Small intestine (tissue), 7 donors: ENCODE results near the gene ATAD3C. TPM values are rescaled to one million over a fixed set of nuclear protein-coding genes. Genes with fewer than 3 reads are reported as not detected.

ENCODE experiments used
- DNase-seq, 2 donors: peaks; one replicate each; pipeline versions ENCODE4 v3.0.0 to v3.0.0-alpha.2; 2013
- FAIRE-seq: peaks from 2 replicates; lab custom pipeline; 2012; peaks lifted over from hg19 to GRCh38; lab: Jason Lieb, UNC
- H3K27ac ChIP-seq, 3 donors: one replicate each; pipeline ENCODE4 v1.5.1; 2013; ENCODE audit warnings: low read length in 2 of 3, mild to moderate bottlenecking in 2 of 3, control low read depth in 1 of 3, inconsistent platforms in 1 of 3, low read depth in 1 of 3, moderate library complexity in 1 of 3
- H3K27me3 ChIP-seq, 3 donors: one replicate each; pipeline ENCODE4 v1.6.1; 2013; ENCODE audit warnings: low read length in 3 of 3, inconsistent platforms in 1 of 3; ENCODE audit not compliant: control insufficient read depth in 3 of 3, insufficient read depth in 3 of 3
- H3K36me3 ChIP-seq, 3 donors: one replicate each; pipeline ENCODE4 v1.6.1; 2013; ENCODE audit warnings: low read length in 3 of 3, inconsistent platforms in 1 of 3, low read depth in 1 of 3, mild to moderate bottlenecking in 1 of 3, moderate library complexity in 1 of 3; ENCODE audit not compliant: control insufficient read depth in 3 of 3, insufficient read depth in 2 of 3
- H3K4me1 ChIP-seq, 3 donors: one replicate each; pipeline ENCODE4 v1.6.1; 2013; ENCODE audit warnings: low read length in 2 of 3, inconsistent platforms in 1 of 3, low read depth in 1 of 3, mild to moderate bottlenecking in 1 of 3, moderate library complexity in 1 of 3; ENCODE audit not compliant: control insufficient read depth in 3 of 3, insufficient read depth in 2 of 3
- H3K4me3 ChIP-seq, 3 donors: one replicate each; pipeline ENCODE4 v1.5.1; 2013; ENCODE audit warnings: low read length in 3 of 3, control low read depth in 1 of 3, inconsistent platforms in 1 of 3, low read depth in 1 of 3, mild to moderate bottlenecking in 1 of 3, moderate library complexity in 1 of 3
- H3K9me3 ChIP-seq, 2 donors: one replicate each; pipeline ENCODE4 v1.6.1; 2013; ENCODE audit warnings: low read depth in 1 of 2, low read length in 1 of 2; ENCODE audit not compliant: control insufficient read depth in 2 of 2, insufficient read depth in 1 of 2
- WGBS, 3 donors: extraction: QIAGEN DNeasy Blood & Tissue Kit; methylation state at CpG; one replicate each; pipeline ENCODE4 v1.1.7; 2013; 5-methylcytosine and 5-hydroxymethylcytosine counted together
- polyA plus RNA-seq, 4 donors: library from polyadenylated mRNA; stranded (reverse) in 3 of 4; unstranded in 1 of 4; fragments of 200-250 nt in 3 of 4; fragments of 120-200 nt in 1 of 4; gene quantifications; one replicate each; pipeline versions ENCODE4 v1.2.1 to v1.2.3, GENCODE V29; 2013
- donor health status: healthy with polysubstance abuse.
- donor health status: control.
- donor health status: control.
- donor health status: Bipolar disorder and iron deficiency.
- donor health status: healthy.

ATAD3C gene
- polyA plus RNA-seq, 4 donors: 0.27 to 1.5 (median 0.66) TPM; not detected in 1

DNA sequence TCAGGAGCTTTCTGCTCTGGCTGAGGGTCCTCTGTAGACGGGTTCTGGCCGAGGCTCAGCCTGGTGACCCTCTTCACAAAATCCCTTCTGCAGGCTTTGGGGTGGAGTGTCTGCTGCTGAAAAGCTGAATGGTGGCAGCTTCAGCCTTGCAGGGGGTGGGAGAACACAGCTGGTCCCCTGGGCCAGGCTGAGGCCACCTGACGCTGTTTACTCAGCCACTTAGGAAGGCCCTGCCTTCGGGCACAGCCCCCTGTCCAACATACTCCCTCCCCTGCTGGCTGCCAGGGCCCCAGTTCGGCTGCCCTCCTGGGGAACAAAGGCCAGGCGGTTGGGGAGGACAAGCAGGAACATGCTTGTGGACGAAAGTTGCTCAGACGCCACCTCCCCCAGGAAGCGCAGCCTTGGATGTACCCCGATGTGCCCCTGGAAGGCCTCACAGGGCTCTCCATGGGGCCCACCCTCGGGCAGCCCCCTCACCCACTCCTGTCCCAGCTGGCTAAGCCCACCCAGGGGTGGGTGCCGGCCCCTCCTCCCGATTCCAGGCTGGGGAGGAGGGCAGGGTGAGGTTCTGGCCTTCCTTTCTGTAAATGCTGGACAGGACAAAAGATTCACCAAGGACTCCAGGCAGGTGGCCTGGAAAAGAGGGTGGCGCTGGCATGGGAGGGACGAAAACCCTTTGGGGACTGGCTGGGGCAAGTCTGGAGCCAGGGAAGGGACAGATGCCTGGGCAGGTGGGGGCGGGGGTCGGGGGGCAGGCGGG lies 28.2 kb upstream of the ATAD3C start, which contains the start of gene ANKRD65:
TSS of gene ANKRD65 (minus strand) at position 130 of the 760 bp plus-strand sequence. CDS start 271 bp downstream, outside the sequence.
- DNase-seq: no peak
- H3K4me3 ChIP-seq: peak within 1 kb of the TSS in 2 of 3 donors; percentile 1 to 23
- no peak for FAIRE-seq
- H3K27ac ChIP-seq: no peak within 1 kb of the TSS
- no peaks in the 10 kb centered on the region for H3K36me3 ChIP-seq
- no peaks in the 10 kb centered on the region for H3K9me3 ChIP-seq
- H3K27me3 ChIP-seq: peaks cover 1 to 15% (median 10%) of the 10 kb centered on the region in 3 donors
- H3K4me1 ChIP-seq: peaks cover 0 to 6% (median 0%) of the 10 kb centered on the region in 3 donors
- 70 to 79% (median 78%) methylated on average over 17 to 18 of the region's 18 CpGs for WGBS, 3 donors

GRCh38 chr1:1421907-1422464 lies 27.5 kb upstream of the ATAD3C start:
- Histone ChIP-seq H3K4me3 (no peak overlapping the region), H3K4me1 (peaks cover 0 to 10% (median 0%) of the 10 kb centered on the region in 3 donors), H3K9me3 (no peaks in the 10 kb centered on the region), H3K27me3 (peaks cover 1 to 19% (median 10%) of the 10 kb centered on the region in 3 donors), H3K36me3 (no peaks in the 10 kb centered on the region), H3K27ac (no peak overlapping the region)
- WGBS, 3 donors: 74 to 84% (median 80%) methylated on average over 6 to 7 of the region's 7 CpGs
- no peak for DNase-seq
- FAIRE-seq: no peak

DNA sequence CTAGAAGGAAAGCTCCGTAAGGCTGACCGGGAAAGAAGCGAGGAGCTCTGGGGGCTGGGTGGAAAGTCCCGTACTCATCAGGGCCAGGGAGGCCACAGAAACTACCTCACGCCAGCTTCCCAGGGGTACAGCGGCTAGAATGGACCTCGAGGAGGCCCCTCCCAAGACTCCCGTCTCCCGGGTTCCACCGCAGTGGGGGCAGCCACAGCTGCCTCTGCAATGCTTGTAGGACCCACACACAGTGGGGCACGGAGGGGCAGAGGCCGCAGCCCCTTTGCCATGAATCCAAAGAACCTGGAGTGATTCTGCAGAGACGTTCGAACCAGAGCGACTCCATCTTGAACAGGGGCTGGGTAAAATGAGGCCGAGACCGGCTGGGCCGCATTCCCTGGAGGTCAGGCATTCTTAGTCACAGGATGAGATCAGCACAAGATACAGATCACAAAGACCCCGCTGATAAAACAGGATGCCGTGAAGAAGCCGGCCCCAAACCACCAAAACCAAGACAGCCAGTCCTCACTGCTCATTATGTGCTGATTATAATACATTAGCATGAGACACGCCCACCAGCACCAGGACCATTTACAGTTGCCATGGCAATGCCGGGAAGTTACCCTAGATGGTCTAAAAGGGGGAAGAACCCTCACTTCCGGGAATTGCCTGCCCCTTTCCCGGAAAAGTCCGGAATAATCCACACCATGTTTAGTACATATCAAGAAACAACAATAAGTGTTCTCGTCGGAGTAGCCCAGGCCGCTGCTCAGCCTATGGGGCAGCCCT lies 26.8 kb upstream of the ATAD3C start:
- Histone ChIP-seq H3K27me3 (peaks cover 1 to 21% (median 10%) of the 10 kb centered on the region in 3 donors), H3K27ac (no peak overlapping the region), H3K4me1 (peaks cover 0 to 10% (median 0%) of the 10 kb centered on the region in 3 donors), H3K9me3 (no peaks in the 10 kb centered on the region), H3K4me3 (no peak overlapping the region), H3K36me3 (no peaks in the 10 kb centered on the region)
- no peak for FAIRE-seq
- DNase-seq: no peak
- WGBS, 3 donors: 56 to 60% (median 57%) methylated on average over 29 of the region's 29 CpGs

- no peak overlapping the region for H3K4me3 ChIP-seq
- H3K9me3 ChIP-seq: peaks cover 0 to under 1% of the 10 kb centered on the region in 2 donors
- H3K36me3 ChIP-seq: no peaks in the 10 kb centered on the region
- H3K4me1 ChIP-seq: peaks cover 0 to 12% (median 0%) of the 10 kb centered on the region in 3 donors
- H3K27ac ChIP-seq: no peak overlapping the region
- DNase-seq (no peak), FAIRE-seq (no peak)
- H3K27me3 ChIP-seq: peaks cover 1 to 21% (median 10%) of the 10 kb centered on the region in 3 donors
- 83 to 94% (median 87%) methylated on average over 7 of the region's 7 CpGs for WGBS, 3 donors
Observed at GRCh38 chr1:1423245-1423597, 26.3 kb upstream of the ATAD3C start.

DNA sequence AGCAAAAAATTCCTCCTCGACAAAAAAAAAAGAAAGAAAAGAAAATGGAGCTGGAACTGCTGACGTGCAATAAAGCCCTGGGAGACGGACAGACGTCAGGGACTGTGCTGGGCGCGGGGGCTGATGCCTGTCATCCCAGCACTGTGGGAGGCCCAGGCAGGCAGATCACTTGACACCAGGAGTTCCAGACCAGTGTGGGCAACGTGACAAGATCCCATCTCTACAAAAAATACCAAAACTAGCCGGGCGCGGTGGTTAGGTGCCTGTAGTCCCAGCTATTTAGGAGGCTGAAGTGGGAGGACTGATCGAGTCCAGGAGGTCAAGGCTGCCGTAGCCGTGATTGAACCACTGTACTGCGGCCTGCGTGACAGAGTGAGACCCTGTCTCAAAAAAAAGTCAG lies 24.8 kb upstream of the ATAD3C start:
- peaks cover 0 to 17% (median 0%) of the 10 kb centered on the region in 3 donors for H3K4me1 ChIP-seq
- H3K9me3 ChIP-seq: peaks cover 0 to 2% of the 10 kb centered on the region in 2 donors
- no peak for DNase-seq
- H3K4me3 ChIP-seq: no peak overlapping the region
- WGBS, 3 donors: 87 to 88% (median 88%) methylated on average over 15 of the region's 15 CpGs
- no peak for FAIRE-seq
- H3K27me3 ChIP-seq: peaks cover under 1 to 16% (median 7%) of the 10 kb centered on the region in 3 donors
- H3K36me3 ChIP-seq: no peaks in the 10 kb centered on the region
- no peak overlapping the region for H3K27ac ChIP-seq

- Histone ChIP-seq H3K27ac (no peak overlapping the region), H3K36me3 (no peaks in the 10 kb centered on the region), H3K27me3 (peaks cover 0 to 16% (median 5%) of the 10 kb centered on the region in 3 donors), H3K4me3 (no peak overlapping the region), H3K4me1 (peaks cover 0 to 24% (median 0%) of the 10 kb centered on the region in 3 donors), H3K9me3 (peaks cover 0 to 2% of the 10 kb centered on the region in 2 donors)
- DNase-seq: no peak
- no peak for FAIRE-seq
- 77 to 84% (median 81%) methylated on average over 12 of the region's 12 CpGs for WGBS, 3 donors
Observed at GRCh38 chr1:1425426-1425752, 24.1 kb upstream of the ATAD3C start.

DNA sequence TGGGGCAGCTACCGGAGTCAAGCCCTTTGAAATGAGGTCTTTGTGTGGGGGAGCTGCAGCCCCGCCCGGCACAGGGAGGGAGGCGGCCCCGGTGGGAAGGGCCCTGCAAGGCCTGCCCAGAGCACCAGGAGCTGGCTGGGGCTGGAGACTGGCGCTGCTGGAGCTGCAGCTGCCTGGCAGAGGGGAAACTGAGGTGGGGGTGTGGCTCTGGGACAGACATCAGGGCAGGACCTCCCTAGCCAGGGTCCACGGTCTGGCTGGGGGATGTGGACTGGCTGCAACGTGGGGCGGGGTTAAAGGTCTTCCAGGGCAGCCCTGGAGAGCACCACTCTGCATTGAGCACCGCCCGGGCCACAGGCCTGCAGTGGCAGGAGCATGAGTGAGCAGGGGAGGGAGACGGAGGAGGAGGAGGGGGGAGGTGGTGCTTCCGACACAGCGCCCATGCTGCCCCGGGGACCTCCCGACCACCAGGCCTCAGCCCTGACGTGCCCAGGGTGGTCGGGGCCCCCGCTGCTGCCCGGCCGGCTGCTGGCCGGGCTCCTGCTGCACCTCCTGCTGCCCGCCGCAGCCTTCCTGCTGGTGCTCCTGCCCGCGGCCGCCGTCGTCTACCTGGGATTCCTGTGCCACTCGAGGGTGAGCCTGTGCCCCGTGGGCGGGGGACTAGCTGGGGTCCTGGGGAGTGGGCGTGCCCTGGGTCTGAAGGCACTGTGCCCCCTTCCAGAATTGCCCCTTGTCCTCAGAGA lies 23.6 kb upstream of the ATAD3C start:
- Histone ChIP-seq H3K27me3 (peaks cover 0 to 12% (median 4%) of the 10 kb centered on the region in 3 donors), H3K27ac (no peak overlapping the region), H3K4me3 (no peak overlapping the region), H3K4me1 (peaks cover 0 to 29% (median 0%) of the 10 kb centered on the region in 3 donors), H3K9me3 (peaks cover 0 to 2% of the 10 kb centered on the region in 2 donors), H3K36me3 (no peaks in the 10 kb centered on the region)
- 14 to 37% (median 27%) methylated on average over 18 to 33 of the region's 33 CpGs for WGBS, 3 donors
- DNase-seq (no peak), FAIRE-seq (no peak)
